ENCODE data around the gene NFIX.

The NFIX gene

DNA sequence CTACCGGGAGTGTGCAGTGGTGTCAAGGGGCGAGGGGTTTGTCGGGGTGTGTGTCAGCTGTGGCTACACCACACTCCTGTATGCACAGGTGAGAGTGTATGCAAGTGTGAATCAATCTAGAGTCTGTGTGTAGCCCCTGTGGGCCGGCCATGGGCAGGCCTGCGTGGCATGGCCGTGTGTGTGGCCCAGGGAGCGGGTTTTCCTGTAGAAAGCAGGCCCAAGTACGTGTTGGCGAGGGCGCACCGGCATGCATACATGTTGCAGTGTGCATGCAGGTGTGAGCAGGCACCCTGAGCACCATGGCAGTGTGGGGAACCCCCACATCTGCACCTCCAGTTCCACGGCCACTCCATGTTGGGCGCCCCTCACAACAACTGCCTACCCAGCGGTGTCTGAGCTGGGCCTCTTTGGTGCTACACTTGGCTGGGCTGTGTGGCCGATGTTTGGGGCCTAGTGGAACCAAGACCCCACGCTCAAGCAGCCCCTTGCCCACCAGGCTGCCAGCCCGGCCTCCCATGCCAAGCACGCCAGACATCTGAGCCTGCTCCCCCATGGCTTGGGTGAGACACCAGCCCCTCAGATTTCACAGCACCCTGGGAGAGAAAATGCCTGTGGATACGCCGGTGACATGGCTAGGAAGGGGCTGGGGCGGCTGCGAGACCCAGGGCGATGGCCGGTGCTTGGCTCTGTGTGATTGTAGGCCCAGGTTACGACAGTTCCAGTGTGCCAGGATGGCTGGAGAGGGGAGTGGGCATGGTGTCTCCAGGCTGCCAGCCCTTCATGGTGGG, 2.1 kb downstream of the NFIX start:
- TF ChIP-seq, protein P1, sequence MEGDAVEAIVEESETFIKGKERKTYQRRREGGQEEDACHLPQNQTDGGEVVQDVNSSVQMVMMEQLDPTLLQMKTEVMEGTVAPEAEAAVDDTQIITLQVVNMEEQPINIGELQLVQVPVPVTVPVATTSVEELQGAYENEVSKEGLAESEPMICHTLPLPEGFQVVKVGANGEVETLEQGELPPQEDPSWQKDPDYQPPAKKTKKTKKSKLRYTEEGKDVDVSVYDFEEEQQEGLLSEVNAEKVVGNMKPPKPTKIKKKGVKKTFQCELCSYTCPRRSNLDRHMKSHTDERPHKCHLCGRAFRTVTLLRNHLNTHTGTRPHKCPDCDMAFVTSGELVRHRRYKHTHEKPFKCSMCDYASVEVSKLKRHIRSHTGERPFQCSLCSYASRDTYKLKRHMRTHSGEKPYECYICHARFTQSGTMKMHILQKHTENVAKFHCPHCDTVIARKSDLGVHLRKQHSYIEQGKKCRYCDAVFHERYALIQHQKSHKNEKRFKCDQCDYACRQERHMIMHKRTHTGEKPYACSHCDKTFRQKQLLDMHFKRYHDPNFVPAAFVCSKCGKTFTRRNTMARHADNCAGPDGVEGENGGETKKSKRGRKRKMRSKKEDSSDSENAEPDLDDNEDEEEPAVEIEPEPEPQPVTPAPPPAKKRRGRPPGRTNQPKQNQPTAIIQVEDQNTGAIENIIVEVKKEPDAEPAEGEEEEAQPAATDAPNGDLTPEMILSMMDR (IDR thresholded peaks at IDR 0.05; ENCODE audit: insufficient read depth, low read depth, low read length, missing control alignments), result no peak
- H3K4me3 ChIP-seq (ENCODE audit: low read length), result peak overlapping the region; percentile 65
- no peak for DNase-seq (ENCODE audit: low read depth)

DNA sequence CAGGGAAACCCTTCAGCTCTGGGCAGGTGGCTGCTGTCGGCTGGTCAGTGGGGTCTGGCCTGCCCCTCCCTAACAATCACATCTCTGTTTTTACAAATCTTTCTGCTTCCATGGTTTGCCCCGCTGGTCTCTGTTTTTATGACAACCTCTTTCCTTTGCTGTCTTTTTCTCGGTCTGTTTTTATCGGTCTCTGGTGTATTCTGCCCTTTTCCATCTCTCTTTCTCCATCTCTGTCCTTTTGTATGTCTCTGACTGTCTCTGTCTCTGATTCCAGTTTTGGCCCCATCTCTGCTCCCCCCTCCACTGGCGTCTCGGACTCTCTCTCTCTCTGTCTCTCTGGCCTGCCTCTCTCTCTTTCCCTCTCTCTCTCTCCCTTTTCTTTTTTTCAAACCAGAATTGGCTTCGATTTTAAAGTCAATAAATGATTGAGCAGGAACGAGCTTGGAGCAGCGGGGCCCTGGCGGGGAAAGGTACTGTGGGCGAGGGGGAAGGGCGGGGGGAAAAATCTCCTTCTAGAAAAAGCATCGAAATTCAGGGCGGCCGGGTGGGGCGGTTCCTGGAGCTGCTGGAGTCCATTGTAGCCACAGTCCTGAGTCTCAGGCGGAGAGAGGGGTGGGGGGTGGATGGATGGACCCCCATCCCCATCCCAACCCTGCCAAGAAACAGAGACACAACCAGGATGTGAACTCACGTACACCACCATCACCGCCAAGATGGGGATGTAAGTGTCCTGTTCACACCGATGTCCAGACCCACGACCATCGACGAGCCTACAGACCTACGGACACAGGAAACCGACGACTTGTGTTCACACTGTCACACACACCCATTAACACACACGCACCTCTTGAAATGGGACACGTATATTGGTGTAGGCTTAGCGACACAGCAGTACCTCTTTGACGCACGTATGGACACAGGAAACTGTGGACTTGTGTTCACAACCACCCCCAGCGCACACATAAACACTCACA, 3.0 kb downstream of the NFIX start:
- no peak for DNase-seq (ENCODE audit: low read depth)
- TF ChIP-seq, protein P1 (IDR thresholded peaks at IDR 0.05; ENCODE audit: insufficient read depth, low read depth, low read length, missing control alignments), result no peak
- no peak overlapping the region for H3K4me3 ChIP-seq (ENCODE audit: low read length)

DNA sequence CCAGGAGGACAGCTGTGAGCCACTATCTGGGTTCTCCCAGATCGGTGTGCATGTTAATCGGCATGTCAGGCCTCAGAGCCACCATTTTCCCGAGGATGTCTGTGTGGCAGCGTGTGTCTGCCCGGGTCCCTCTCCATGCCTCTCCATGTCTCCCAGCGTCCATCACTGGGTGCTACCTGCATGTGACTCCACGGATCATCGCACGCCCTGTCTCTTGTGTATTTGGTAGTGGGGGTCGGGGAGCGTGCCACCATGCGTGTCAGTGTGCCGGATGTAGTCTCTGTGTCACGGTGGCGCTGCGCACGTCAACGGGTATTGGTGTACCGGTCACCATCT, 5.9 kb downstream of the NFIX start:
- no peak for DNase-seq (ENCODE audit: low read depth)
- TF ChIP-seq, protein P1 (IDR thresholded peaks at IDR 0.05; ENCODE audit: insufficient read depth, low read depth, low read length, missing control alignments), result no peak
- H3K4me3 ChIP-seq (ENCODE audit: low read length), result no peak overlapping the region

DNA sequence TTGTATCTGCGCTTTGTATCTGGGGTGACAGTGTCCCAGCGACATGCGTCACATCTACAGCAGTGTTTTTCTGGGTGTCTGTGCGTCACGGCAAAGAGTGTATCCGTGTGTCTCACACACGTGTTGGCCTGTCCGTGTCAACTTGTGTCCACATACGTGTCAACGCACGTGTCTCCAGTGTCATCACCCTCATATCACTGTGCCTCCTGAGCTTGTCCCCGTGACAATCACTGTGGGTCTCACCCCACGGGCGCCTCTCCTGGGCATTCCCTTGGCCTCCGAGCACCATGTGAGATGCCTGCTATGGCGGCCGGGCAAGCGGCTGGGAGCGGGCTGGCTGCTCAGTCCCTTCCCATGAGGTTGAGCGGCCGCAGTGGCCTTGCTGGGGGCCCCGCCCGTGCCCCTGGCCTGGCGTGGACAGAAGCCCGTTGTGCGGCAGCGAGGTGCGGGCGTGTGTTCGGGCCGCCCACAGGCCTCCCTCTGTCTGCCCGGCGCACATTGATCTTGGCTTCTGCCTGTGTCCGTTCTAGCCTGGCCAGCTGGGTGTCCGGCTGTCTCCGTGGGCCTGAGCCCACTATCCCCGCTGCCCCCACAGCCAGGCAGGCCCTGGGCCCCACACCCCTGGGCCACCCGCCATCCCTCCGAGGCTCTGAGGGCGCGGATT, 6.4 kb downstream of the NFIX start:
- H3K4me3 ChIP-seq (ENCODE audit: low read length), result no peak overlapping the region
- TF ChIP-seq, protein P1 (IDR thresholded peaks at IDR 0.05; ENCODE audit: insufficient read depth, low read depth, low read length, missing control alignments), result no peak

DNA sequence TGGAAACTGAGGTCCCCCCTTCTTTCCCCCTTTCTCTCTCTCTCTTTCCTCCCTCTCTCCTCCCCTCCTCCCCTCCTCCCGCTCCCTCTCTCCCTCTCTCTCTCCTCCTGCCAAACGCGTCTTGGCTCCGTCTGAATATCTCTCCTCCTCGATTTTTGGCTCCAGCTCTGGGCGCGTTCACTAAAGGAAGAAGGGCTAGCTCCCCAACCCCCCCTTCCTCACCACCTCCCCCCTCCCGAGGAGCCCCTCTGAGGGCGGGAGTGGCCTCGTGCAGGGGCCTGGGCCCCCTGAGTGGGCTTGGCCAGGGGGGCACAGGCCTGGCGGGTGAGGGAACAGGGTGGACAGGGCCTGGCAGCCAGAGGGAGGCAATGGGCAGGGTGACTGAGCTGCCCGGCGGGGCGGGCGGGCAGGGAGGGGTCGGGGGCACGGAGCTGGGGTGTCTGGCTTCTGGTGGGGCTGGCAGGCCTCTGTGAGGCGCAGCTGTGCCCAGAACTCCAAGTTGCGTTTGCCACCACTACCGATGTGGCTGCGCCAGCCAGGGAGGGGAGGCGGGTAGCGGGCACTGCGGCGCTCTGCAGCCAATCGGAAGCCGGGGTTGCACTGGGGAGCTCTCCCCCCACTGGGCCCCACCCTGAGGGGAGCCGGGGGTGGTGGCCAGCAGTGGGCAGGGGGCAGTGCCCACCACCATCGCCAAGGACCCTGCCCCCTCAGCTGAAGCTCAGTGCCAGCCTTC, 7.1 kb downstream of the NFIX start:
- TF ChIP-seq, protein P1 (IDR thresholded peaks at IDR 0.05; ENCODE audit: insufficient read depth, low read depth, low read length, missing control alignments), result no peak
- DNase-seq (ENCODE audit: low read depth), result no peak
- no peak overlapping the region for H3K4me3 ChIP-seq (ENCODE audit: low read length)

More for the DNA sequence above, 6.4 kb downstream of the NFIX start:
- no peak for DNase-seq (ENCODE audit: low read depth)

DNA sequence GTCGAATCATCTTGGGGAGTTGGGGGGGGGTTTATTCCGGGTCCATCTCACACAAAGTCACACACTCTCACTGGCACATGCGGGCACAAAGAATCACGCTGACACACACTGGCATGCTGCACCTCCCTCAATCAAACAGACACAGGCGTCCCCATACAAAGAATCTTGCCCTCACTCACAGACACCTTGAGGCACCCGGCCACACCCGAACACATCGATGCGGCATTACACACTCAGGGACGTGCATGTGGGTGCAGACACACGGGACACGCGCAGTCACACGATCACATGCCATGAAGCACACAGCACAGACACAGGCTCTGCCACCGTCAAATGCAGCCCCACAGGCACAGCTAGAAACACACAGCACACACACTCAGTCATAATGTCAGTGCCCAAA, 7.8 kb downstream of the NFIX start:
- TF ChIP-seq, protein P1 (IDR thresholded peaks at IDR 0.05; ENCODE audit: insufficient read depth, low read depth, low read length, missing control alignments), result no peak
- no peak for DNase-seq (ENCODE audit: low read depth)
- H3K4me3 ChIP-seq (ENCODE audit: low read length), result no peak overlapping the region
